ENCODE data around the gene CASKIN1. TPM values are rescaled to one million over a fixed set of nuclear protein-coding genes. Genes with fewer than 3 reads are reported as not detected.

Gene CASKIN1
- total RNA-seq, 1 experiment from 2014 or later: 5.9 TPM

- H2AFZ ChIP-seq (ENCODE audit: low read depth, low read length, poor library complexity, severe bottlenecking): no peak overlapping the region
- H3K36me3 ChIP-seq (ENCODE audit: control insufficient read depth in 1 of 2, insufficient read depth in 2 of 2, low read length in 2 of 2): peaks cover 8 to 26% of the 10 kb centered on the region in 2 experiments; a peak in 2 of 4 replicates
- peaks cover 0 to 5% of the 10 kb centered on the region in 2 experiments; a peak in 1 of 4 replicates for H3K4me1 ChIP-seq (ENCODE audit: control insufficient read depth in 1 of 2, insufficient read depth in 2 of 2, low read length in 2 of 2)
- no peak overlapping the region for H3K9ac ChIP-seq (ENCODE audit: low read length)
- ChIA-PET RAD21 (ENCODE audit: low non-redundant PET in 1 of 2, low total read pairs in 2 of 2, uncharacterized antibody in 2 of 2, unreplicated experiment in 2 of 2) (no interaction called here), POLR2A (interaction anchor here (1.4 kb wide), 1 partner anchor 22 kb away, joined by 6 read pairs; the partner anchor contains the start of gene TRAF7), CTCF (no interaction called here)
- no peaks in the 10 kb centered on the region for H3K9me3 ChIP-seq (ENCODE audit: control insufficient read depth in 1 of 2, insufficient read depth in 1 of 2, low read depth in 1 of 2, low read length in 2 of 2)
- no peaks in the 10 kb centered on the region for H3K27me3 ChIP-seq (ENCODE audit: insufficient read depth, low read length)
- DNase-seq (ENCODE audit: low read depth, low spot score): no peak
- intact Hi-C loops (cut with micrococcal nuclease): no loop called here
- no peak overlapping the region for H3K27ac ChIP-seq (ENCODE audit: low read depth, low read length)
- no peak for ATAC-seq
- no peak overlapping the region for H3K4me3 ChIP-seq (replicated peaks in 1 of 2; ENCODE audit: low read depth in 1 of 2, low read length in 2 of 2)
- H3K79me2 ChIP-seq (ENCODE audit: insufficient read depth, low read length): no peaks in the 10 kb centered on the region
- TF ChIP-seq YY1 (IDR thresholded peaks at IDR 0.05; ENCODE audit: extremely low read depth, insufficient replicate concordance, low read depth, low read length): no peak
- TF ChIP-seq TCF7L2 (IDR thresholded peaks at IDR 0.05; ENCODE audit: borderline replicate concordance, extremely low read depth, insufficient read depth, insufficient read length): no peak
- TF ChIP-seq MAX (IDR thresholded peaks at IDR 0.05): no peak
- TF ChIP-seq JUND (IDR thresholded peaks at IDR 0.05): no peak
- TF ChIP-seq REST (IDR thresholded peaks at IDR 0.05; ENCODE audit: low read depth): no peak
- TF ChIP-seq EZH2phosphoT487 (IDR thresholded peaks at IDR 0.05; ENCODE audit: borderline replicate concordance): no peak
- no peak for TF ChIP-seq RAD21 (IDR thresholded peaks at IDR 0.05; ENCODE audit: low read depth)
- TF ChIP-seq CBX3 (IDR thresholded peaks at IDR 0.05; ENCODE audit: low read depth): no peak
- TF ChIP-seq EGR1 (IDR thresholded peaks at IDR 0.05; ENCODE audit: low read depth): no peak
- no peak for TF ChIP-seq CEBPB (IDR thresholded peaks at IDR 0.05; ENCODE audit: low read depth)
- no peak for TF ChIP-seq SRF (IDR thresholded peaks at IDR 0.05; ENCODE audit: low read depth)
- TF ChIP-seq, protein P1, sequence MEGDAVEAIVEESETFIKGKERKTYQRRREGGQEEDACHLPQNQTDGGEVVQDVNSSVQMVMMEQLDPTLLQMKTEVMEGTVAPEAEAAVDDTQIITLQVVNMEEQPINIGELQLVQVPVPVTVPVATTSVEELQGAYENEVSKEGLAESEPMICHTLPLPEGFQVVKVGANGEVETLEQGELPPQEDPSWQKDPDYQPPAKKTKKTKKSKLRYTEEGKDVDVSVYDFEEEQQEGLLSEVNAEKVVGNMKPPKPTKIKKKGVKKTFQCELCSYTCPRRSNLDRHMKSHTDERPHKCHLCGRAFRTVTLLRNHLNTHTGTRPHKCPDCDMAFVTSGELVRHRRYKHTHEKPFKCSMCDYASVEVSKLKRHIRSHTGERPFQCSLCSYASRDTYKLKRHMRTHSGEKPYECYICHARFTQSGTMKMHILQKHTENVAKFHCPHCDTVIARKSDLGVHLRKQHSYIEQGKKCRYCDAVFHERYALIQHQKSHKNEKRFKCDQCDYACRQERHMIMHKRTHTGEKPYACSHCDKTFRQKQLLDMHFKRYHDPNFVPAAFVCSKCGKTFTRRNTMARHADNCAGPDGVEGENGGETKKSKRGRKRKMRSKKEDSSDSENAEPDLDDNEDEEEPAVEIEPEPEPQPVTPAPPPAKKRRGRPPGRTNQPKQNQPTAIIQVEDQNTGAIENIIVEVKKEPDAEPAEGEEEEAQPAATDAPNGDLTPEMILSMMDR (IDR thresholded peaks at IDR 0.05 in 2 of 3, conservative IDR thresholded peaks at IDR 0.05 in 1 of 3; ENCODE audit: borderline replicate concordance in 1 of 3, insufficient read depth in 1 of 3, low read depth in 2 of 3, low read length in 2 of 3): no peak
- no peak for TF ChIP-seq POLR2A (IDR thresholded peaks at IDR 0.05; ENCODE audit: borderline replicate concordance, extremely low read depth, insufficient read depth, insufficient read length)
- TF ChIP-seq, protein P2, sequence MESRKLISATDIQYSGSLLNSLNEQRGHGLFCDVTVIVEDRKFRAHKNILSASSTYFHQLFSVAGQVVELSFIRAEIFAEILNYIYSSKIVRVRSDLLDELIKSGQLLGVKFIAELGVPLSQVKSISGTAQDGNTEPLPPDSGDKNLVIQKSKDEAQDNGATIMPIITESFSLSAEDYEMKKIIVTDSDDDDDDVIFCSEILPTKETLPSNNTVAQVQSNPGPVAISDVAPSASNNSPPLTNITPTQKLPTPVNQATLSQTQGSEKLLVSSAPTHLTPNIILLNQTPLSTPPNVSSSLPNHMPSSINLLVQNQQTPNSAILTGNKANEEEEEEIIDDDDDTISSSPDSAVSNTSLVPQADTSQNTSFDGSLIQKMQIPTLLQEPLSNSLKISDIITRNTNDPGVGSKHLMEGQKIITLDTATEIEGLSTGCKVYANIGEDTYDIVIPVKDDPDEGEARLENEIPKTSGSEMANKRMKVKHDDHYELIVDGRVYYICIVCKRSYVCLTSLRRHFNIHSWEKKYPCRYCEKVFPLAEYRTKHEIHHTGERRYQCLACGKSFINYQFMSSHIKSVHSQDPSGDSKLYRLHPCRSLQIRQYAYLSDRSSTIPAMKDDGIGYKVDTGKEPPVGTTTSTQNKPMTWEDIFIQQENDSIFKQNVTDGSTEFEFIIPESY (IDR thresholded peaks at IDR 0.05; ENCODE audit: extremely low read depth, insufficient replicate concordance, low read length): no peak
- no peak for TF ChIP-seq ATF3 (IDR thresholded peaks at IDR 0.05)
- TF ChIP-seq ZNF274 (IDR thresholded peaks at IDR 0.05; ENCODE audit: low read depth, low read length): no peak
- H3K9me2 ChIP-seq (ENCODE audit: insufficient read depth): no peaks in the 10 kb centered on the region
- TSS peak; percentile 78 for BruUV-seq (replicated peaks)
- no peak overlapping the region for H3K4me2 ChIP-seq (ENCODE audit: low read length)
- H4K20me1 ChIP-seq (ENCODE audit: insufficient read depth): no peaks in the 10 kb centered on the region
Measured at GRCh38 chr16:2177561-2177960, 18.8 kb downstream of the CASKIN1 start.
